AG04450 (cell line): Measurements from ENCODE around the gene C1orf21. TPM values are rescaled to one million over a fixed set of nuclear protein-coding genes. Genes with fewer than 3 reads are reported as not detected.

ENCODE experiments used
- CTCF ChIA-PET: fragments of 300-600, 350-600 bp; formaldehyde crosslinking; extraction: SDS; loops from one replicate; lab custom pipeline; 2022; ENCODE audit warnings: antibody characterized with exemption, inconsistent platforms; lab: Charles Lee
- POLR2A ChIA-PET: fragments of 350-600 bp; formaldehyde crosslinking; extraction: SDS; loops from one replicate; lab custom pipeline; 2021; ENCODE audit warnings: antibody characterized with exemption, inconsistent platforms; lab: Yijun Ruan, JAX
- DNase-seq: peaks from one replicate; pipeline ENCODE4 v3.0.0-alpha.2; 2011; ENCODE audit warnings: low read depth, low spot score
- H3K27ac ChIP-seq: one replicate; pipeline ENCODE4 v1.5.1; 2012; ENCODE audit warnings: low read depth, low read length, control low read depth
- H3K27me3 ChIP-seq: one replicate; pipeline ENCODE4 v1.6.0; 2012; ENCODE audit warnings: low read length; ENCODE audit not compliant: control insufficient read depth, insufficient read depth
- H3K4me3 ChIP-seq: 2 replicates; pipeline ENCODE4 v1.5.1; 2011; ENCODE audit warnings: mild to moderate bottlenecking, low read depth, low read length, control low read depth
- H3K9me3 ChIP-seq: 2 replicates; pipeline ENCODE4 v1.5.1; 2012; ENCODE audit warnings: low read length; ENCODE audit not compliant: control insufficient read depth, insufficient read depth
- polyA plus RNA-seq: library from polyadenylated mRNA; depleted of rRNA; stranded (reverse); fragments of >200 nt; gene quantifications from 2 replicates; pipeline ENCODE4 v1.2.3, GENCODE V29; 2011
- TF ChIP-seq, protein P1 (sequence below): IDR thresholded peaks from 2 replicates; pipeline ENCODE4 v1.5.1; 2011; ENCODE audit warnings: low read depth, low read length, control low read depth, inconsistent platforms

Gene C1orf21
- polyA plus RNA-seq, 1 experiment = 29.5 TPM

- Histone ChIP-seq H3K9me3 (no peaks in the 10 kb centered on the region), H3K27me3 (no peaks in the 10 kb centered on the region), H3K27ac (no peak overlapping the region), H3K4me3 (no peak overlapping the region)
- DNase-seq = no peak
- ChIA-PET CTCF (interaction anchor here (2.1 kb wide), 1 partner anchor 43 kb away, joined by 8 read pairs; no protein-coding TSS in a partner anchor), POLR2A (no interaction called here)
- TF ChIP-seq, protein P1, sequence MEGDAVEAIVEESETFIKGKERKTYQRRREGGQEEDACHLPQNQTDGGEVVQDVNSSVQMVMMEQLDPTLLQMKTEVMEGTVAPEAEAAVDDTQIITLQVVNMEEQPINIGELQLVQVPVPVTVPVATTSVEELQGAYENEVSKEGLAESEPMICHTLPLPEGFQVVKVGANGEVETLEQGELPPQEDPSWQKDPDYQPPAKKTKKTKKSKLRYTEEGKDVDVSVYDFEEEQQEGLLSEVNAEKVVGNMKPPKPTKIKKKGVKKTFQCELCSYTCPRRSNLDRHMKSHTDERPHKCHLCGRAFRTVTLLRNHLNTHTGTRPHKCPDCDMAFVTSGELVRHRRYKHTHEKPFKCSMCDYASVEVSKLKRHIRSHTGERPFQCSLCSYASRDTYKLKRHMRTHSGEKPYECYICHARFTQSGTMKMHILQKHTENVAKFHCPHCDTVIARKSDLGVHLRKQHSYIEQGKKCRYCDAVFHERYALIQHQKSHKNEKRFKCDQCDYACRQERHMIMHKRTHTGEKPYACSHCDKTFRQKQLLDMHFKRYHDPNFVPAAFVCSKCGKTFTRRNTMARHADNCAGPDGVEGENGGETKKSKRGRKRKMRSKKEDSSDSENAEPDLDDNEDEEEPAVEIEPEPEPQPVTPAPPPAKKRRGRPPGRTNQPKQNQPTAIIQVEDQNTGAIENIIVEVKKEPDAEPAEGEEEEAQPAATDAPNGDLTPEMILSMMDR = no peak
Observed at GRCh38 chr1:184620469-184620868, 233.6 kb downstream of the C1orf21 start.

GRCh38 chr1:184621260-184621659, 234.4 kb downstream of the C1orf21 start:
- DNase-seq = peak; percentile 53
- CTCF ChIA-PET = no interaction called here

DNA sequence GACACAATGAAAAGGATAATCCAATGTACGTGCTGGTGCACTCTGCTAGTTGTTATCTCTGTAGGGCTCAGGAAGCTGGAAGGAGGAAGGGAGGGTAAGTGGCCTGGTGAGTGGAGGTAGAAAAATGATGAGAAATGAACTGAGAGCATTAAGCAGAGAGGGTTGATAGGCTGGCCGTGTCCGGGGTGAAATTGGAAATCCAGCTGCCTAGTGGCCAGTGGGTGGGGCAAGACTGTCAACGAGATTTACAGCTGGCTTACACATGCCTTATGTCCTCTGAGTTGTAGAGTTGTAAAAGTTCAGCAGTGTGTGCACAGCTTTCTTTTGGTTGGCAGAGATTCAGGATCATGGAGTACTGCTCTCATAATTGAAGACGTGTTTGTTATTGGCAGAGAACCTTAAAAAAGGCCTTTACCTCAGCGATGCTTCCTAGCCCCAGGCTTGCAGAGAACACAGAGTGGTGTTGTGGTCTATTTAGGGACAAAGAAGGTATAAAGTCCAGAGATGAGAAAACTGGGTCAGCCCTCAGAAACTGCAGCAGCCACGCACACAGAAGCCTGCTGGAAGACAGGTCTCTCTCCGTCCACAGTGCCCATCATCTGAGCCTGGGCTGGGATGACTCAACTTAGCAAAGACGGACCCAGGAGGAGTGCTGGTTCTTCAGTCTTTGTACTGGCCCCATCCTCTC, 235.5 kb downstream of the C1orf21 start:
- CTCF ChIA-PET = interaction anchor here (0.6 kb wide), 1 partner anchor 41 kb away, joined by 3 read pairs; no protein-coding TSS in a partner anchor
- POLR2A ChIA-PET = no interaction called here
- no peak overlapping the region for H3K4me3 ChIP-seq

More at GRCh38 chr1:184621260-184621659, 234.4 kb downstream of the C1orf21 start:
- Histone ChIP-seq H3K4me3 (no peak overlapping the region), H3K27ac (peak overlapping the region; percentile 31), H3K9me3 (no peaks in the 10 kb centered on the region), H3K27me3 (no peaks in the 10 kb centered on the region)
- POLR2A ChIA-PET = no interaction called here
- TF ChIP-seq, protein P1 = no peak

GRCh38 chr1:184623404-184623803, 236.6 kb downstream of the C1orf21 start:
- no peaks in the 10 kb centered on the region for H3K27me3 ChIP-seq
- POLR2A ChIA-PET = no interaction called here
- DNase-seq = no peak
- no peak overlapping the region for H3K4me3 ChIP-seq
- no peak overlapping the region for H3K27ac ChIP-seq
- no peaks in the 10 kb centered on the region for H3K9me3 ChIP-seq
- CTCF ChIA-PET = no interaction called here
- TF ChIP-seq, protein P1 = no peak

More for the DNA sequence above, 235.5 kb downstream of the C1orf21 start:
- Histone ChIP-seq H3K27me3 (no peaks in the 10 kb centered on the region), H3K27ac (peak overlapping the region; percentile 34), H3K9me3 (no peaks in the 10 kb centered on the region)
- TF ChIP-seq, protein P1 = no peak
- DNase-seq = peak; percentile 69

DNA sequence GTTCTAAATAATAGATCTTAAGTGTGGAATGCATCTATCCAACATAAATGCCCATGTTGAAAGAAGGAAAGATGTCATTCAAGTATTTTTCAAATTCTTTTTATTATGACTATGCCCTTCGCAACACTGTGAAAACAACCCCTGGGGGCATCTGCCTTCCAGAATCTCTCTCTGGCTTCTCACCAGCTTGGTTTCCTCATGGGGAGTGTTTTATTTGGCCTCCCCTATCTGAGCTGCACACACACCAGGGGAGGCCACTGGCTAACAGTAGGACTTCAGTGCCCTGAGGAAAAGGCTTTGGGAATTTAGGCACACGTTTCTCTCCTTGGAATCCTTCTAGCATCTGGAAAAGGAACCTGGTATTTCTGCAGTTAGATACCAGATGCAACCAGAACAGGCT, 237.2 kb downstream of the C1orf21 start:
- TF ChIP-seq, protein P1 = no peak
- ChIA-PET CTCF (no interaction called here), POLR2A (no interaction called here)
- Histone ChIP-seq H3K9me3 (no peaks in the 10 kb centered on the region), H3K27ac (no peak overlapping the region), H3K27me3 (no peaks in the 10 kb centered on the region), H3K4me3 (no peak overlapping the region)
- no peak for DNase-seq
